Keratinocyte (primary cell): ENCODE measurements around the gene PPP1R1C. TPM values are rescaled to one million over a fixed set of nuclear protein-coding genes. Genes with fewer than 3 reads are reported as not detected.

ENCODE experiments used
- DNase-seq: peaks from one replicate; pipeline ENCODE4 v3.0.0-alpha.2; 2011; ENCODE audit warnings: low read depth, missing footprints, low spot score
- FAIRE-seq: peaks from 2 replicates; lab custom pipeline; 2011; peaks lifted over from hg19 to GRCh38; lab: Jason Lieb, UNC
- H2AFZ ChIP-seq: 2 replicates; pipeline ENCODE4 v1.6.0; 2012; ENCODE audit warnings: low read length, control low read depth, inconsistent platforms; ENCODE audit not compliant: control insufficient read depth
- H3K27ac ChIP-seq: 2 replicates; pipeline ENCODE4 v1.5.1; 2011; ENCODE audit warnings: low read length; ENCODE audit not compliant: control insufficient read depth, insufficient read depth
- H3K27me3 ChIP-seq: 3 replicates; pipeline ENCODE4 v1.6.0; 2011; ENCODE audit warnings: low read length; ENCODE audit not compliant: control insufficient read depth, insufficient read depth; ENCODE audit errors: extremely low read depth
- H3K36me3 ChIP-seq, 2 experiments: 2 replicates in 1 of 2; 3 replicates in 1 of 2; pipeline ENCODE4 v1.5.1; 2011; ENCODE audit warnings: low read length in 2 of 2, mild to moderate bottlenecking in 1 of 2; ENCODE audit not compliant: control insufficient read depth in 2 of 2, insufficient read depth in 2 of 2; ENCODE audit errors: extremely low read depth in 1 of 2
- H3K4me1 ChIP-seq: 3 replicates; pipeline ENCODE4 v1.5.1; 2011; ENCODE audit warnings: low read length; ENCODE audit not compliant: control insufficient read depth, insufficient read depth; ENCODE audit errors: extremely low read depth
- H3K4me2 ChIP-seq: 3 replicates; pipeline ENCODE4 v1.6.0; 2011; ENCODE audit warnings: low read depth, low read length; ENCODE audit not compliant: control insufficient read depth, insufficient read depth; ENCODE audit errors: extremely low read depth
- H3K4me3 ChIP-seq, 3 experiments: fragments of 200-600 bp in 1 of 3; sonication (generic) in 1 of 3; 2 replicates in 2 of 3; 3 replicates in 1 of 3; pipeline ENCODE4 v1.5.1; 2011 to 2016; ENCODE audit warnings: low read length in 3 of 3, mild to moderate bottlenecking in 3 of 3, control low read depth in 2 of 3, inconsistent platforms in 1 of 3, low read depth in 1 of 3, mixed read lengths in 1 of 3, mixed run types in 1 of 3, moderate library complexity in 1 of 3; ENCODE audit not compliant: control insufficient read depth in 2 of 3, insufficient read depth in 2 of 3; ENCODE audit errors: extremely low read depth in 1 of 3
- H3K79me2 ChIP-seq: 2 replicates; pipeline ENCODE4 v1.6.0; 2012; ENCODE audit warnings: low read length; ENCODE audit not compliant: control insufficient read depth, insufficient read depth
- H3K9ac ChIP-seq: 3 replicates; pipeline ENCODE4 v1.6.0; 2011; ENCODE audit warnings: low read length; ENCODE audit not compliant: control insufficient read depth, insufficient read depth; ENCODE audit errors: extremely low read depth
- H3K9me1 ChIP-seq: 3 replicates; pipeline ENCODE4 v1.6.0; 2011; ENCODE audit warnings: low read length; ENCODE audit not compliant: control insufficient read depth, insufficient read depth; ENCODE audit errors: extremely low read depth
- H3K9me3 ChIP-seq: 2 replicates; pipeline ENCODE4 v1.5.1; 2012; ENCODE audit warnings: low read depth, low read length; ENCODE audit not compliant: control insufficient read depth
- H4K20me1 ChIP-seq: 3 replicates; pipeline ENCODE4 v1.6.0; 2011; ENCODE audit warnings: low read length; ENCODE audit not compliant: control insufficient read depth, insufficient read depth; ENCODE audit errors: extremely low read depth
- CTCF ChIP-seq, 3 experiments: IDR thresholded peaks in 1 of 3; conservative IDR thresholded peaks in 1 of 3; optimal IDR thresholded peaks in 1 of 3; 2 replicates in 2 of 3; 3 replicates in 1 of 3; pipeline versions ENCODE3 to v1.5.1; 2011; ENCODE audit warnings: low read length in 3 of 3, mild to moderate bottlenecking in 3 of 3, moderate library complexity in 2 of 3, control low read depth in 1 of 3, inconsistent platforms in 1 of 3; ENCODE audit not compliant: insufficient read depth in 2 of 3; ENCODE audit errors: extremely low read depth in 1 of 3
- EZH2 ChIP-seq: IDR thresholded peaks from one replicate; pipeline ENCODE4 v1.6.1; 2012; ENCODE audit warnings: inconsistent platforms, mild to moderate bottlenecking, low read length, moderate library complexity
- dilution Hi-C: fragments of 300-500 bp; cut with MboI; formaldehyde crosslinking; loops from one replicate; pipeline ENCODE4 v1.7.0; 2020; ENCODE audit warnings: low sequenced_read_pairs; ENCODE audit not compliant: extremely low pct_ligation_motif_present
- polyA plus RNA-seq, 5 experiments: library from polyadenylated mRNA; depleted of rRNA in 3 of 5; stranded (reverse) in 3 of 5; stranded (forward) in 1 of 5; unstranded in 1 of 5; fragments of >200 nt; gene quantifications; 1 replicate in 1 of 5; 2 replicates in 3 of 5; 3 replicates in 1 of 5; pipeline versions ENCODE4 v1.2.1 to v1.2.3, GENCODE V29; 2011 to 2012; ENCODE audit warnings: missing spikeins in 2 of 5, low read depth in 1 of 5, low replicate concordance in 1 of 5
- small RNA-seq, 3 experiments: library from RNA; depleted of rRNA; stranded (forward); fragments of <200 nt; gene quantifications; one replicate each; pipeline ENCODE3, GENCODE V24; 2012; ENCODE audit warnings: low read depth in 3 of 3, low replicate concordance in 1 of 3; ENCODE audit not compliant: insufficient read length in 3 of 3

Gene PPP1R1C
- polyA plus RNA-seq, 1 donor (not counting 4 experiments of a cell fraction or from before 2014, with no cell fraction given) = 4.3 TPM

- Histone ChIP-seq H3K9me1 (no peaks in the 10 kb centered on the region), H3K4me1 (no peaks in the 10 kb centered on the region), H3K27ac (no peak overlapping the region), H4K20me1 (no peaks in the 10 kb centered on the region), H3K9me3 (no peaks in the 10 kb centered on the region), H3K36me3 (no peaks in the 10 kb centered on the region), H3K4me3 (no peak overlapping the region), H3K9ac (no peak overlapping the region), H3K4me2 (no peak overlapping the region), H2AFZ (no peak overlapping the region), H3K27me3 (no peaks in the 10 kb centered on the region), H3K79me2 (no peaks in the 10 kb centered on the region)
- FAIRE-seq (no peak), DNase-seq (no peak)
- TF ChIP-seq CTCF (optimal IDR thresholded peaks at IDR 0.05 in 1 of 3, IDR thresholded peaks at IDR 0.05 in 1 of 3, conservative IDR thresholded peaks at IDR 0.05 in 1 of 3; ENCODE audit: extremely low read depth in 1 of 3, insufficient read depth in 2 of 3, low read length in 3 of 3) = no peak
- no peak for TF ChIP-seq EZH2
- dilution Hi-C loops = no loop called here
Measured at GRCh38 chr2:182166406-182166805, 180.8 kb downstream of the PPP1R1C start.

- dilution Hi-C loops = no loop called here
- TF ChIP-seq CTCF (optimal IDR thresholded peaks at IDR 0.05 in 1 of 3, IDR thresholded peaks at IDR 0.05 in 1 of 3, conservative IDR thresholded peaks at IDR 0.05 in 1 of 3; ENCODE audit: extremely low read depth in 1 of 3, insufficient read depth in 2 of 3, low read length in 3 of 3) (no peak), EZH2 (no peak)
- no peak overlapping the region for H3K9ac ChIP-seq
- no peaks in the 10 kb centered on the region for H3K9me3 ChIP-seq
- no peaks in the 10 kb centered on the region for H4K20me1 ChIP-seq
- no peak overlapping the region for H2AFZ ChIP-seq
- no peak overlapping the region for H3K4me3 ChIP-seq
- H3K79me2 ChIP-seq = no peaks in the 10 kb centered on the region
- H3K36me3 ChIP-seq = no peaks in the 10 kb centered on the region
- H3K9me1 ChIP-seq = no peaks in the 10 kb centered on the region
- H3K4me2 ChIP-seq = no peak overlapping the region
- H3K4me1 ChIP-seq = no peaks in the 10 kb centered on the region
- H3K27me3 ChIP-seq = no peaks in the 10 kb centered on the region
- no peak overlapping the region for H3K27ac ChIP-seq
- FAIRE-seq (no peak), DNase-seq (no peak)
Measured at GRCh38 chr2:182166841-182167240, 181.2 kb downstream of the PPP1R1C start.

Small RNA genes within 50 kb of the gene (small RNA-seq; reads per million reads assigned to genes)
- 0 reads per million in 3 experiments for gene RNA5SP113

Other genes with a start within 250 kb of the PPP1R1C start
- gene ITPRID2, start 94.1 kb upstream of the PPP1R1C start, polyA plus RNA-seq = 86.3 to 146 TPM (median 91.4 TPM) in 3 replicates